ENCODE results near the gene FNDC1.

Gene FNDC1

GRCh38 chr6:159309723-159310122, 140.5 kb downstream of the FNDC1 start:
- DNase-seq = no peak

GRCh38 chr6:159311618-159312017, 142.4 kb downstream of the FNDC1 start:
- no peak for DNase-seq

DNA sequence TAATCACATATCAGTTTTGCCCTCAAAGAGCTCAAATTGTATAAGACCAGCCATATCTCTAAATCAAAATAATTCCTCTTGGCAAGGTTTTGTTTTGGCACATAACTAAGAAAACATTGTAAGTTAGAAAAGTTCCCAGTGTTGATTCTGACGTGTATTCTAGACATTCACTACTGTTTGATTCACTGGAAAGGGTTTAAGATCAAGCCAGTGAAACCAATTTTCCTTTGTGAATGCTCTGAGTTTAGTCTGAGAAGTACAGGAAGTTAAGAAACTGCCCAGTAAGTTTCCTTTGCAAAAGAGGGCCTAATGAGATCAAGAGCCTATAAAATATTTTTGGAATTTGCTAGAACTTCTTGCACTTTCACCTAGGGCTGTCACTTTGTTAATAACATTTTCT, 143.0 kb downstream of the FNDC1 start:
- DNase-seq = no peak

DNA sequence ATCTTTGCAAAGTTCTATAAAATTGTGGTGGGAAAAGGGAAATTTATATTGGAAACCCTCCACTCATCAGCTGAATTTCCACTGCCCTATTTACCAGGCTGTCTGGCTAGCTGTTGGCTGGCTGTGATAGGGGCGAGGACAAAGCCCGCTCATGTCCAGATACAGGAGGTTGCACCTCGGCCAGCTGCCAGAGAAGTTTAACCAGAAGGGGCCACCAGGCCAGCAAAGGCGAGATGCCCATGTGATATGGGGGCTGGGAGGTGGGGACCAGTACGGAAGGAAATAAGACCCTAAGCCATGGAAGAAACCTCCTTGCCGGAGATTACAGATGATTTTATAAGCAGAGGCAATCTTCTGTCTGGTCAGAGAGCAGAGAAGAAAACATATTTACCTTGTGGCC, 143.8 kb downstream of the FNDC1 start:
- DNase-seq = no peak

DNA sequence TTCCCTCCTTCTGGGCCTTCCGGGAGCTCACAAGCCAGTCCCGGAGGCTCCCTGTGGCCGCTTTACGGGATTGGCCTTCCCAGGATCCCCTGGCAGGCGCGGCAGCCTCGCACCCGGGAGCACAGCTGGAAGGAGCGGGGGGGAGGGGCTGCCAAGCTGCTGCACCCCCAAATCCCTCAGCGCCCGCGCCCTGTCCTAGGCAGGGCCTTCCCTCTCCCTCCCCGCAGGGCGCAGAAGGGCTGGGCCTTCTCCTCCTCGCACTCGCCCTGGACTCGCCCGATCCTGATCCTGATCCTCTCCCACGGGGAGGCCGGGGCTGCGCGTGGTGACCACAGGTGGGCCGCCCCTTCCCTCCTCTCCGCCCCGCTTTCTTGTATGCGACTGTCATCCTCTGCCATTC, 146.4 kb downstream of the FNDC1 start:
- no peak for DNase-seq

GRCh38 chr6:159317430-159317829, 148.2 kb downstream of the FNDC1 start:
- DNase-seq = no peak

DNA sequence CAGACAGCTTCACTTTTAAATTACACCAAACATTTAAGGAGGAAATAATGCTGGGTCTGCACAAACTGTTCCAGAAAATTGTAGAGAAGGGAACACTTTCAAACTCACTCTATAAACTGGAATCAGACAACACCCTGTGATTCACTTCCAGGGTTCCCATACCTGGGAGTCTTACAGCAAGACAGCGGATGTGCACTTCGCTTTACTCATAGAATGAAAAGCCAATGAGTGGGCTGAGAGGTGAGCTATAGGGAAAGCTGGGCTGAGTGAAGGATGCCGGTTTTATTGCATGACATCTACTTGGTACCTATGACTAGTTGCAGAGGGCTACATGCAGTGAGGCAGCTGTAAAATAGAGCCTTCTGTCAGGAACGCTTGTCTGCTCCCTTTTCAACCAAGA, 152.1 kb downstream of the FNDC1 start:
- DNase-seq = no peak
